Subcutaneous adipose tissue (tissue), 4 donors: ENCODE data around the gene ADAM17. TPM values are rescaled to one million over a fixed set of nuclear protein-coding genes. Genes with fewer than 3 reads are reported as not detected.

ENCODE experiments used
- total RNA-seq, 4 donors: library from RNA; depleted of rRNA; stranded (reverse); fragments of >200 nt; gene quantifications; one replicate each; pipeline ENCODE4 v1.1.0, GENCODE V29; 2016
- TF ChIP-seq, protein P1 (sequence below): fragments of 450-650 bp; IDR thresholded peaks from one replicate; pipeline ENCODE4 v1.5.1; 2016; ENCODE audit warnings: low read depth, mild to moderate bottlenecking, control low read depth, antibody characterized with exemption, moderate library complexity

The ADAM17 gene
- total RNA-seq, result 10 to 100 TPM; 20.7 to 58.0 (median 37.7) TPM

DNA sequence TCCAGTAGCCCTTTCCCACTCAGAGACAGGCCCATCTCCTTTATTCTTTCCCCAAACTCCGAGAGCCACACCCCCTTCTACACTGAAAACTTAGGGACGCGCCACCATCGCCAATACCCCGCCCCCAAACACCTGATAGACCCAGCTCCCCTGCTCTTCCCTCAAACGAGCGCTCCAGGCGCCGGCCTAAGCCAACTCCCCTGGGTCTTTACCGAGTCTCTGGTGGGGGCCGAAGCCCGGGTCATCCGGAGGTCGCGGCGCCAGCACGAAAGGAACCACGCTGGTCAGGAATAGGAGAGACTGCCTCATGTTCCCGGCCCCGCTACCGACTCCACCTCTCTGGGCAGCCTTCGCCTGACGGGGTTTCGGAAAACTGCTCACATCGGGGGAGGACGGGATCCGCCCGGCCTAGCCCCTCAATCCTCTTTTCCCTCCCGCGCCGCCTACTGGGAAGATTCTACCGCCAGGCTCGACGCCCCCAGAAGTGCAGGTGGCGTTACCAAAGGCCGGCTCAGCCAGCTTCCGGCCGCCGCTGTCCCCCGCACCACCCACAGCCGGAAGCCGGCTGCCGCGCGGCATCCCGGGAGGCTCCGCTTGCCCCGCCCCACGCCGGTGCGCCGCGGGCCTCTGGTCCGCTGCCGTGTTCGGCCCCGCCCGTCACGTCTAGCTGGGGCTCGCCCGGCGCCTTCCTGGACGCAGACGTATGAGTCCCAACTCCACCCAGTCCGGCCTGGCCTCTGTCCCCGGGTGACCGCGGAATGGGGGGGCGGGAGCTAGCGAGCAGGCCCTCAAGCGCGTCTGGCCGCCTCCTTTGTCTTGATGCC, at the start of gene ADAM17:
Gene ADAM17 (minus strand): TSS at position 534 of the 824 bp plus-strand sequence. CDS start 225 bp downstream, at position 309.
- TF ChIP-seq, protein P1, sequence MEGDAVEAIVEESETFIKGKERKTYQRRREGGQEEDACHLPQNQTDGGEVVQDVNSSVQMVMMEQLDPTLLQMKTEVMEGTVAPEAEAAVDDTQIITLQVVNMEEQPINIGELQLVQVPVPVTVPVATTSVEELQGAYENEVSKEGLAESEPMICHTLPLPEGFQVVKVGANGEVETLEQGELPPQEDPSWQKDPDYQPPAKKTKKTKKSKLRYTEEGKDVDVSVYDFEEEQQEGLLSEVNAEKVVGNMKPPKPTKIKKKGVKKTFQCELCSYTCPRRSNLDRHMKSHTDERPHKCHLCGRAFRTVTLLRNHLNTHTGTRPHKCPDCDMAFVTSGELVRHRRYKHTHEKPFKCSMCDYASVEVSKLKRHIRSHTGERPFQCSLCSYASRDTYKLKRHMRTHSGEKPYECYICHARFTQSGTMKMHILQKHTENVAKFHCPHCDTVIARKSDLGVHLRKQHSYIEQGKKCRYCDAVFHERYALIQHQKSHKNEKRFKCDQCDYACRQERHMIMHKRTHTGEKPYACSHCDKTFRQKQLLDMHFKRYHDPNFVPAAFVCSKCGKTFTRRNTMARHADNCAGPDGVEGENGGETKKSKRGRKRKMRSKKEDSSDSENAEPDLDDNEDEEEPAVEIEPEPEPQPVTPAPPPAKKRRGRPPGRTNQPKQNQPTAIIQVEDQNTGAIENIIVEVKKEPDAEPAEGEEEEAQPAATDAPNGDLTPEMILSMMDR, result no peak

GRCh38 chr2:9602412-9602811, 46.8 kb upstream of the ADAM17 start:
- TF ChIP-seq, protein P1, result no peak

DNA sequence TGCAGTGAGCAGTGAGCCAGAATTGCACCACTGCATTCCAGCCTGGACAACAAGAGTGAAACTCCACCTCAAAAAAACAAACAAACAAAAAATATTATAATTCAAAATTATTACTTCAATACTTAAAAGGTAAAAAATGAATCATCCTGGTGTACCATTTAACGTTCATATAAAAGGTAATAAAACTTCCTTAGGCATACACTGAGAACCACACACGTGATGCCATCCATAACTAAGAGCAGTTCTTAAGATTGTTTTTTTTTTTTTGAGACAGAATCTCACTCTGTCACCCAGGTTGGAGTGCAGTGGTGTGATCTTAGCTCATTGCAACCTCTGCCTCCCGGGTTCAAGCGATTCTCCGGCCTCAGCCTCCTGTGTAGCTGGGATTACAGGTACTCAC, 45.8 kb upstream of the ADAM17 start:
- TF ChIP-seq, protein P1, result no peak

DNA sequence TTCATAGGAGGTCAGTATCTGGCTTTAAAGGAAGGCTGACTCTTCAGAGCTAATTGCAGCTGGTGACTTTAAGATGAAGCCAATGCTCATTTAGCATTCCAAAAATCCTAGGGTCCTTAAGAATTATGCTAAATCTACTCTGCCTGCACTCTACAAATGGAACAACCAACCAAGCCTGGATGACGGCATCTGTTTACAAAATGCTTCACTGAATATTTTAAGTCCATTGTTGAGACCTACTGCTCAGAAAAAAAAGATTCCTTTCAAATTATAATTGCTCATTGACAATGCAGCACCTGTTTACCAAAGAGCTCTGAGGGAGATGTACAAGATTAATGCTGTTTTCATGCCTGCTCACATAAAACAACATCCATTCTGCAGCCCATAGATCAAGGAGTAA, 43.8 kb upstream of the ADAM17 start:
- TF ChIP-seq, protein P1, result no peak

DNA sequence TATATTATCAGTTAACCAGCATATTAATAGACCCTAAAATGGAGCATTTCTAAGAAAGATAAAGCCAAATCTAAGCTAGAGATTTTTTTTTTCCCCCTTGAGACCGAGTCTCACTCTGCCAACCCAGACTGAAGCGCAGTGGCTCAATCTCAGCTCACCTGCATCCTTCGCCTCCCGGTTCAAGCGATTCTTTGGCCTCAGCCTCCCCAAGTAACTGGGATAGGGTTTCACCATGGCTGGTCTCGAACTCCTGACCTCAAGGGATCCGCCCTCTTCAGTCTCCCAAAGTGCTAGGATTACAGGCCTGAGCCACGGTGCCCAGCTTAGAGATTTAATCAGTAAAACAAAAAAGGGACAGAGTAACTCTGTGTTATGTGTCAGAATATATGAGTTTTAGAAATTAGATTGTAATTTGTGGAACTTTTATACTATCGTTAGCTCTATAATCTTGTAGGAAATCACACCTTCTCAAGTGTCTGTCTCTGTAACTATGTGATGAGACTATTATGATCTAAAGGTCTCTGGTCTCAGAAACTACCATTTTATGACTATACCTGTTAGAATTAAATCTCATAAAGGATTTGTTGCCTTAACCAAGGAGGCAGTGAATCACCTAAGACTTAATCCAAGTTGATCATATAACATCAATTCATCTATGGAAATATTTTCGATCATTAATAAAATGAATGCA, 41.1 kb upstream of the ADAM17 start:
- TF ChIP-seq, protein P1, result no peak

DNA sequence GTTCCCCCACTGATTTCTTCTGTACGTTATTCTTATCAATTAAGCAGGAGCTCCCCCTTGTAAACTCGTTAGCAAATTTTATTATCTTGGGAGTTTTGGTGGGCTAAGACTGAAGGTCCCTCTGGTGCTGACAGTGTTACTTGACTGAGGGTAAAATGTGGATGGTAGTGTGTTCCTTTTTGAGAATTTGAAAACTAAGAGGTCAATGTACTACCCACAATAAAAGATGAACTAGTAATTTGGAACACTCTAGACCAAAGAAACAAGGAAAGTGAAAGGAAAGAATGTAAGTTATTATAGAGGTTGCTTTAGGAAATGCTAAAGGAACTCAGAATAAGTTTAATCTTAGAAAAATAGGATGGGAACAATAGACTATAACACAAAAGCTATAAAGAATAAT, 40.1 kb upstream of the ADAM17 start:
- TF ChIP-seq, protein P1, result no peak

GRCh38 chr2:9594366-9595054, 38.9 kb upstream of the ADAM17 start:
- TF ChIP-seq, protein P1, result no peak
